K562 (cell line): ENCODE results near the gene CFAP20. TPM values are rescaled to one million over a fixed set of nuclear protein-coding genes. Genes with fewer than 3 reads are reported as not detected.
A peak's percentile ranks its signal among the peaks of the same experiment; 100 is the strongest.

Source experiments
- ATAC-seq: fragments of 200-7000 bp; cut with Tn5 transposase; 3 replicates; pipeline ENCODE4 v1.9.1; 2020; ENCODE audit warnings: moderate library complexity
- BruUV-seq: library from RNA; stranded (reverse); fragments of 400-500 nt; replicated peaks from 2 replicates; lab custom pipeline; 2021; lab: Mats Ljungman, UMichigan
- CTCF ChIA-PET: fragments of 300-600 bp; formaldehyde crosslinking; extraction: SDS; loops from one replicate; lab custom pipeline; 2021; ENCODE audit warnings: low intra/inter-chr PET ratio; lab: Yijun Ruan, JAX
- POLR2A ChIA-PET: fragments of 300-600, 350-650 bp; sonication (Branson Sonifier 250); formaldehyde crosslinking; extraction: SDS; loops from one replicate; lab custom pipeline; 2021; ENCODE audit warnings: antibody characterized with exemption, inconsistent platforms; lab: Yijun Ruan, JAX
- DNase-seq, 4 experiments: peaks; one replicate each; pipeline versions ENCODE4 v3.0.0 to v3.0.0-alpha.2; 2011 to 2018; ENCODE audit warnings: low spot score in 3 of 4, mixed read lengths in 3 of 4; ENCODE audit errors: extremely low read depth in 1 of 4
- FAIRE-seq: peaks from 2 replicates; lab custom pipeline; 2011; peaks lifted over from hg19 to GRCh38; lab: Jason Lieb, UNC
- H2AFZ ChIP-seq: 2 replicates; pipeline ENCODE4 v1.6.0; 2011; ENCODE audit warnings: low read depth, low read length, control low read depth, inconsistent platforms
- H3K27ac ChIP-seq: fragments of 200-600 bp; 3 replicates; pipeline ENCODE4 v1.8.0; 2011; ENCODE audit warnings: low read depth, mild to moderate bottlenecking, control low read depth, inconsistent platforms, low read length, moderate library complexity, mixed read lengths; ENCODE audit errors: extremely low read depth
- H3K27me3 ChIP-seq, 2 experiments: fragments of 300-600 bp in 1 of 2; 2 replicates in 1 of 2; 3 replicates in 1 of 2; pipeline versions ENCODE4 v1.6.0 to v1.8.0; 2011; ENCODE audit warnings: inconsistent platforms in 2 of 2, low read length in 2 of 2, mild to moderate bottlenecking in 1 of 2, mixed read lengths in 1 of 2, moderate library complexity in 1 of 2; ENCODE audit not compliant: control insufficient read depth in 2 of 2, insufficient read depth in 2 of 2
- H3K36me3 ChIP-seq: fragments of 300-600 bp; 3 replicates; pipeline ENCODE4 v1.8.0; 2011; ENCODE audit warnings: mild to moderate bottlenecking, low read length, inconsistent platforms; ENCODE audit not compliant: control insufficient read depth, insufficient read depth
- H3K4me1 ChIP-seq, 2 experiments: fragments of 200-600 bp in 1 of 2; replicated peaks in 1 of 2; 2 replicates in 1 of 2; 3 replicates in 1 of 2; pipeline versions ENCODE4 v1.5.1 to v1.8.0; 2011; ENCODE audit warnings: inconsistent platforms in 2 of 2, low read length in 2 of 2, mild to moderate bottlenecking in 1 of 2, mixed read lengths in 1 of 2, moderate library complexity in 1 of 2; ENCODE audit not compliant: control insufficient read depth in 2 of 2, insufficient read depth in 2 of 2
- H3K4me2 ChIP-seq: 2 replicates; pipeline ENCODE4 v1.6.1; 2011; ENCODE audit warnings: low read length, control low read depth, inconsistent platforms, mixed read lengths; ENCODE audit not compliant: insufficient read depth
- H3K4me3 ChIP-seq: fragments of 200-600 bp; sonication (generic), shearing (Covaris generic); 2 replicates; pipeline ENCODE4 v1.5.1; 2016; ENCODE audit warnings: control low read depth, inconsistent platforms
- H3K79me2 ChIP-seq: fragments of 200-600 bp; 3 replicates; pipeline ENCODE4 v1.8.0; 2011; ENCODE audit warnings: low read length, inconsistent platforms; ENCODE audit not compliant: control insufficient read depth, insufficient read depth
- H3K9ac ChIP-seq, 2 experiments: 2 replicates each; pipeline versions ENCODE4 v1.6.0 to v1.6.1; 2011; ENCODE audit warnings: low read depth in 2 of 2, low read length in 2 of 2, control low read depth in 1 of 2, inconsistent platforms in 1 of 2, mild to moderate bottlenecking in 1 of 2, mixed read lengths in 1 of 2; ENCODE audit not compliant: insufficient read depth in 1 of 2
- H3K9me1 ChIP-seq: one replicate; pipeline ENCODE4 v1.6.0; 2011; ENCODE audit warnings: inconsistent platforms, mild to moderate bottlenecking, low read length, moderate library complexity; ENCODE audit not compliant: control insufficient read depth, insufficient read depth
- H3K9me3 ChIP-seq: replicated peaks from 2 replicates; pipeline ENCODE4 v1.5.1; 2011; ENCODE audit warnings: low read depth, low read length, inconsistent platforms; ENCODE audit not compliant: control insufficient read depth, insufficient read depth
- H4K20me1 ChIP-seq: replicated peaks from 2 replicates; pipeline ENCODE4 v1.6.1; 2011; ENCODE audit warnings: low read length, inconsistent platforms, mixed read lengths; ENCODE audit not compliant: control insufficient read depth, insufficient read depth
- MTA1 ChIP-seq: fragments of 450-650 bp; IDR thresholded peaks from 2 replicates; pipeline ENCODE4 v1.6.1; 2017; ENCODE audit warnings: borderline replicate concordance
- TSC22D4 ChIP-seq: fragments of 450-650 bp; IDR thresholded peaks from 2 replicates; pipeline ENCODE4 v1.6.1; 2016; ENCODE audit warnings: missing genetic modification characterization, missing biosample characterization, control low read depth
- XRCC4 ChIP-seq: IDR thresholded peaks from one replicate; pipeline ENCODE4 v1.6.1; 2011; ENCODE audit not compliant: insufficient read depth, insufficient read length; ENCODE audit errors: extremely low read depth
- ZBTB34 ChIP-seq: fragments of 250-450 bp; sonication (Bioruptor Pico); IDR thresholded peaks from 2 replicates; pipeline ENCODE4 v1.8.0; 2021; ENCODE audit warnings: mild to moderate bottlenecking, moderate library complexity
- whole genome bisulfite sequencing: fragments of 100-300 bp; shearing (Covaris generic); methylation state at CpG from one replicate; pipeline ENCODE4 v1.1.6; 2016; ENCODE audit warnings: low coverage, mixed read lengths; ENCODE audit not compliant: insufficient coverage; ENCODE audit errors: missing lambda C conversion rate; 5-methylcytosine and 5-hydroxymethylcytosine counted together
- in situ Hi-C: fragments of 300-500 bp; cut with MboI; formaldehyde crosslinking; loops from 4 replicates; pipeline ENCODE4 v1.15.0; 2018; ENCODE audit warnings: inconsistent platforms, mixed read lengths
- intact Hi-C: fragments of 100-400 bp; cut with micrococcal nuclease; formaldehyde crosslinking; loops from 2 replicates; pipeline ENCODE4 v1.14.2; 2022
- polyA plus RNA-seq, 8 experiments: library from polyadenylated mRNA; depleted of rRNA in 4 of 8; stranded (reverse) in 5 of 8; unstranded in 3 of 8; fragments of >200 nt; fragmentation: Nextera tagmentation in 2 of 8; fragmentation: Illumina TruSeq in 1 of 8; extraction: Ambion mirVana in 2 of 8; extraction: Trizol in 1 of 8; gene quantifications; 2 replicates each; pipeline versions ENCODE4 v1.2.1 to v1.2.3, GENCODE V29; 2011 to 2014; ENCODE audit warnings: inconsistent platforms in 1 of 8, missing spikeins in 1 of 8
- total RNA-seq, 7 experiments: library from RNA; depleted of rRNA in 6 of 7; stranded (reverse); fragments of >200 nt in 6 of 7; fragmentation: Illumina TruSeq in 2 of 7; extraction: Trizol in 2 of 7; gene quantifications; 2 replicates each; pipeline versions ENCODE4 v1.2.1 to v1.2.3, GENCODE V29; 2011 to 2021; ENCODE audit warnings: low replicate concordance in 1 of 7
- TF ChIP-seq, protein P1 (sequence below): fragments of 200-800 bp; sonication (Bioruptor generic); IDR thresholded peaks from 2 replicates; pipeline ENCODE4 v1.6.1; 2017; ENCODE audit warnings: missing genetic modification characterization, missing compliant biosample characterization
- TF ChIP-seq, protein P2 (sequence below): fragments of 450-650 bp; IDR thresholded peaks from 2 replicates; pipeline ENCODE4 v1.6.1; 2016; ENCODE audit warnings: mild to moderate bottlenecking, moderate library complexity

The CFAP20 gene
- total and polyA plus RNA-seq, 9 of the 15 experiments (the other 6 are each of a cell fraction or from before 2014, with no cell fraction given): 20.5 to 90.5 (median 75.3) TPM

GRCh38 chr16:58087209-58087913 is 41.8 kb downstream of the CFAP20 start:
- H3K9me1 ChIP-seq: no peaks in the 10 kb centered on the region
- intact Hi-C loops (no loop called here), in situ Hi-C loops (no loop called here)
- WGBS: 40% methylated on average over 22 of the region's 23 CpGs
- DNase-seq (no peak), FAIRE-seq (no peak), ATAC-seq (no peak)
- H3K27ac ChIP-seq: no peak overlapping the region
- H3K9me3 ChIP-seq: peaks cover 6% of the 10 kb centered on the region
- H3K36me3 ChIP-seq: no peaks in the 10 kb centered on the region
- ChIA-PET POLR2A (interaction anchor here (1.3 kb wide), 1 partner anchor 34 kb away, joined by 3 read pairs; no protein-coding TSS in a partner anchor), CTCF (no interaction called here)
- no peak overlapping the region for H3K4me2 ChIP-seq
- H3K27me3 ChIP-seq: peaks cover 12 to 19% of the 10 kb centered on the region in 2 experiments; a peak in 4 of 5 replicates
- H3K4me1 ChIP-seq: peaks cover 0 to 2% of the 10 kb centered on the region in 2 experiments; a peak in 1 of 5 replicates
- no peak overlapping the region for H3K4me3 ChIP-seq
- no peaks in the 10 kb centered on the region for H4K20me1 ChIP-seq
- BruUV-seq: no TSS peak
- no peak overlapping the region for H3K9ac ChIP-seq
- H3K79me2 ChIP-seq: no peaks in the 10 kb centered on the region
- no peak overlapping the region for H2AFZ ChIP-seq
- TF ChIP-seq, protein P1, sequence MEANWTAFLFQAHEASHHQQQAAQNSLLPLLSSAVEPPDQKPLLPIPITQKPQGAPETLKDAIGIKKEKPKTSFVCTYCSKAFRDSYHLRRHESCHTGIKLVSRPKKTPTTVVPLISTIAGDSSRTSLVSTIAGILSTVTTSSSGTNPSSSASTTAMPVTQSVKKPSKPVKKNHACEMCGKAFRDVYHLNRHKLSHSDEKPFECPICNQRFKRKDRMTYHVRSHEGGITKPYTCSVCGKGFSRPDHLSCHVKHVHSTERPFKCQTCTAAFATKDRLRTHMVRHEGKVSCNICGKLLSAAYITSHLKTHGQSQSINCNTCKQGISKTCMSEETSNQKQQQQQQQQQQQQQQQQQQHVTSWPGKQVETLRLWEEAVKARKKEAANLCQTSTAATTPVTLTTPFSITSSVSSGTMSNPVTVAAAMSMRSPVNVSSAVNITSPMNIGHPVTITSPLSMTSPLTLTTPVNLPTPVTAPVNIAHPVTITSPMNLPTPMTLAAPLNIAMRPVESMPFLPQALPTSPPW: no peak
- TF ChIP-seq, protein P2, sequence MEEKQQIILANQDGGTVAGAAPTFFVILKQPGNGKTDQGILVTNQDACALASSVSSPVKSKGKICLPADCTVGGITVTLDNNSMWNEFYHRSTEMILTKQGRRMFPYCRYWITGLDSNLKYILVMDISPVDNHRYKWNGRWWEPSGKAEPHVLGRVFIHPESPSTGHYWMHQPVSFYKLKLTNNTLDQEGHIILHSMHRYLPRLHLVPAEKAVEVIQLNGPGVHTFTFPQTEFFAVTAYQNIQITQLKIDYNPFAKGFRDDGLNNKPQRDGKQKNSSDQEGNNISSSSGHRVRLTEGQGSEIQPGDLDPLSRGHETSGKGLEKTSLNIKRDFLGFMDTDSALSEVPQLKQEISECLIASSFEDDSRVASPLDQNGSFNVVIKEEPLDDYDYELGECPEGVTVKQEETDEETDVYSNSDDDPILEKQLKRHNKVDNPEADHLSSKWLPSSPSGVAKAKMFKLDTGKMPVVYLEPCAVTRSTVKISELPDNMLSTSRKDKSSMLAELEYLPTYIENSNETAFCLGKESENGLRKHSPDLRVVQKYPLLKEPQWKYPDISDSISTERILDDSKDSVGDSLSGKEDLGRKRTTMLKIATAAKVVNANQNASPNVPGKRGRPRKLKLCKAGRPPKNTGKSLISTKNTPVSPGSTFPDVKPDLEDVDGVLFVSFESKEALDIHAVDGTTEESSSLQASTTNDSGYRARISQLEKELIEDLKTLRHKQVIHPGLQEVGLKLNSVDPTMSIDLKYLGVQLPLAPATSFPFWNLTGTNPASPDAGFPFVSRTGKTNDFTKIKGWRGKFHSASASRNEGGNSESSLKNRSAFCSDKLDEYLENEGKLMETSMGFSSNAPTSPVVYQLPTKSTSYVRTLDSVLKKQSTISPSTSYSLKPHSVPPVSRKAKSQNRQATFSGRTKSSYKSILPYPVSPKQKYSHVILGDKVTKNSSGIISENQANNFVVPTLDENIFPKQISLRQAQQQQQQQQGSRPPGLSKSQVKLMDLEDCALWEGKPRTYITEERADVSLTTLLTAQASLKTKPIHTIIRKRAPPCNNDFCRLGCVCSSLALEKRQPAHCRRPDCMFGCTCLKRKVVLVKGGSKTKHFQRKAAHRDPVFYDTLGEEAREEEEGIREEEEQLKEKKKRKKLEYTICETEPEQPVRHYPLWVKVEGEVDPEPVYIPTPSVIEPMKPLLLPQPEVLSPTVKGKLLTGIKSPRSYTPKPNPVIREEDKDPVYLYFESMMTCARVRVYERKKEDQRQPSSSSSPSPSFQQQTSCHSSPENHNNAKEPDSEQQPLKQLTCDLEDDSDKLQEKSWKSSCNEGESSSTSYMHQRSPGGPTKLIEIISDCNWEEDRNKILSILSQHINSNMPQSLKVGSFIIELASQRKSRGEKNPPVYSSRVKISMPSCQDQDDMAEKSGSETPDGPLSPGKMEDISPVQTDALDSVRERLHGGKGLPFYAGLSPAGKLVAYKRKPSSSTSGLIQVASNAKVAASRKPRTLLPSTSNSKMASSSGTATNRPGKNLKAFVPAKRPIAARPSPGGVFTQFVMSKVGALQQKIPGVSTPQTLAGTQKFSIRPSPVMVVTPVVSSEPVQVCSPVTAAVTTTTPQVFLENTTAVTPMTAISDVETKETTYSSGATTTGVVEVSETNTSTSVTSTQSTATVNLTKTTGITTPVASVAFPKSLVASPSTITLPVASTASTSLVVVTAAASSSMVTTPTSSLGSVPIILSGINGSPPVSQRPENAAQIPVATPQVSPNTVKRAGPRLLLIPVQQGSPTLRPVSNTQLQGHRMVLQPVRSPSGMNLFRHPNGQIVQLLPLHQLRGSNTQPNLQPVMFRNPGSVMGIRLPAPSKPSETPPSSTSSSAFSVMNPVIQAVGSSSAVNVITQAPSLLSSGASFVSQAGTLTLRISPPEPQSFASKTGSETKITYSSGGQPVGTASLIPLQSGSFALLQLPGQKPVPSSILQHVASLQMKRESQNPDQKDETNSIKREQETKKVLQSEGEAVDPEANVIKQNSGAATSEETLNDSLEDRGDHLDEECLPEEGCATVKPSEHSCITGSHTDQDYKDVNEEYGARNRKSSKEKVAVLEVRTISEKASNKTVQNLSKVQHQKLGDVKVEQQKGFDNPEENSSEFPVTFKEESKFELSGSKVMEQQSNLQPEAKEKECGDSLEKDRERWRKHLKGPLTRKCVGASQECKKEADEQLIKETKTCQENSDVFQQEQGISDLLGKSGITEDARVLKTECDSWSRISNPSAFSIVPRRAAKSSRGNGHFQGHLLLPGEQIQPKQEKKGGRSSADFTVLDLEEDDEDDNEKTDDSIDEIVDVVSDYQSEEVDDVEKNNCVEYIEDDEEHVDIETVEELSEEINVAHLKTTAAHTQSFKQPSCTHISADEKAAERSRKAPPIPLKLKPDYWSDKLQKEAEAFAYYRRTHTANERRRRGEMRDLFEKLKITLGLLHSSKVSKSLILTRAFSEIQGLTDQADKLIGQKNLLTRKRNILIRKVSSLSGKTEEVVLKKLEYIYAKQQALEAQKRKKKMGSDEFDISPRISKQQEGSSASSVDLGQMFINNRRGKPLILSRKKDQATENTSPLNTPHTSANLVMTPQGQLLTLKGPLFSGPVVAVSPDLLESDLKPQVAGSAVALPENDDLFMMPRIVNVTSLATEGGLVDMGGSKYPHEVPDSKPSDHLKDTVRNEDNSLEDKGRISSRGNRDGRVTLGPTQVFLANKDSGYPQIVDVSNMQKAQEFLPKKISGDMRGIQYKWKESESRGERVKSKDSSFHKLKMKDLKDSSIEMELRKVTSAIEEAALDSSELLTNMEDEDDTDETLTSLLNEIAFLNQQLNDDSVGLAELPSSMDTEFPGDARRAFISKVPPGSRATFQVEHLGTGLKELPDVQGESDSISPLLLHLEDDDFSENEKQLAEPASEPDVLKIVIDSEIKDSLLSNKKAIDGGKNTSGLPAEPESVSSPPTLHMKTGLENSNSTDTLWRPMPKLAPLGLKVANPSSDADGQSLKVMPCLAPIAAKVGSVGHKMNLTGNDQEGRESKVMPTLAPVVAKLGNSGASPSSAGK: no peak
- no peak for TF ChIP-seq ZBTB34 (CRISPR knock-in tag)
- TF ChIP-seq MTA1: no peak
- TF ChIP-seq TSC22D4 (tag): peak; percentile 84; the same call in 1 of the 2 replicates
- TF ChIP-seq XRCC4: no peak
